SK-N-SH treated with all-trans-retinoic acid at 6 μM for 48 hours (cell line): ENCODE measurements around the gene TRABD2A.

Experiments used
- ATAC-seq: fragments of 200-7000 bp; cut with Tn5 transposase; 3 replicates; pipeline ENCODE4 v1.9.1; 2020; ENCODE audit warnings: mild to moderate bottlenecking, moderate library complexity
- ARNTL ChIP-seq: fragments of 450-650 bp; formaldehyde crosslinking; IDR thresholded peaks from 2 replicates; pipeline ENCODE4 v1.5.0; 2020; ENCODE audit warnings: low read depth, mild to moderate bottlenecking, moderate library complexity, borderline replicate concordance
- BACH2 ChIP-seq: fragments of 250-450 bp; sonication (Bioruptor Pico); IDR thresholded peaks from 2 replicates; pipeline ENCODE4 v1.9.0; 2021; ENCODE audit warnings: mild to moderate bottlenecking, borderline replicate concordance
- CSDC2 ChIP-seq: fragments of 250-450 bp; sonication (Bioruptor Pico); IDR thresholded peaks from 2 replicates; pipeline ENCODE4 v1.5.0; 2020; ENCODE audit warnings: mild to moderate bottlenecking, moderate library complexity
- ESRRG ChIP-seq: fragments of 250-450 bp; sonication (Bioruptor Pico); IDR thresholded peaks from 2 replicates; pipeline ENCODE4 v1.6.1; 2021; ENCODE audit warnings: mild to moderate bottlenecking
- GLIS3 ChIP-seq: fragments of 250-450 bp; sonication (Bioruptor Pico); IDR thresholded peaks from 2 replicates; pipeline ENCODE4 v1.5.0; 2020; ENCODE audit warnings: mild to moderate bottlenecking, moderate library complexity
- ISL1 ChIP-seq: fragments of 250-450 bp; sonication (Bioruptor Pico); IDR thresholded peaks from 2 replicates; pipeline ENCODE4 v2.1.2; 2022; ENCODE audit warnings: mild to moderate bottlenecking, moderate library complexity
- OSR1 ChIP-seq: fragments of 250-450 bp; sonication (Bioruptor Pico); IDR thresholded peaks from 2 replicates; pipeline ENCODE4 v1.8.0; 2022; ENCODE audit warnings: moderate library complexity, mild to moderate bottlenecking, inconsistent platforms
- PPARA ChIP-seq: fragments of 250-450 bp; sonication (Bioruptor Pico); IDR thresholded peaks from 2 replicates; pipeline ENCODE4 v1.5.0; 2020; ENCODE audit warnings: mild to moderate bottlenecking, borderline replicate concordance
- RARB ChIP-seq: fragments of 250-450 bp; sonication (Bioruptor Pico); IDR thresholded peaks from 2 replicates; pipeline ENCODE4 v1.8.0; 2021; ENCODE audit warnings: mild to moderate bottlenecking, moderate library complexity
- SNAI2 ChIP-seq: fragments of 250-450 bp; sonication (Bioruptor Pico); IDR thresholded peaks from 2 replicates; pipeline ENCODE4 v1.5.0; 2020; ENCODE audit warnings: mild to moderate bottlenecking, moderate library complexity
- TCF4 ChIP-seq: fragments of 250-450 bp; sonication (Bioruptor Pico); IDR thresholded peaks from 2 replicates; pipeline ENCODE4 v1.8.0; 2021; ENCODE audit warnings: mild to moderate bottlenecking, moderate library complexity, borderline replicate concordance
- TOX ChIP-seq: fragments of 250-450 bp; sonication (Bioruptor Pico); IDR thresholded peaks from 2 replicates; pipeline ENCODE4 v1.8.0; 2021; ENCODE audit warnings: mild to moderate bottlenecking, moderate library complexity, borderline replicate concordance
- ZC3H10 ChIP-seq: fragments of 250-450 bp; sonication (Bioruptor Pico); IDR thresholded peaks from 2 replicates; pipeline ENCODE4 v1.5.1; 2021; ENCODE audit warnings: mild to moderate bottlenecking, moderate library complexity
- ZFP3 ChIP-seq: fragments of 250-450 bp; sonication (Bioruptor Pico); IDR thresholded peaks from 2 replicates; pipeline ENCODE4 v1.5.0; 2020; ENCODE audit warnings: mild to moderate bottlenecking, moderate library complexity
- ZFP30 ChIP-seq: fragments of 450-650 bp; formaldehyde crosslinking; IDR thresholded peaks from 2 replicates; pipeline ENCODE4 v1.5.0; 2022; ENCODE audit warnings: mild to moderate bottlenecking, moderate library complexity
- ZNF565 ChIP-seq: fragments of 450-650 bp; formaldehyde crosslinking; conservative IDR thresholded peaks from 2 replicates; pipeline ENCODE4 v1.5.0; 2020; ENCODE audit warnings: low read depth, mild to moderate bottlenecking, moderate library complexity
- ZNF70 ChIP-seq: fragments of 450-650 bp; formaldehyde crosslinking; IDR thresholded peaks from 2 replicates; pipeline ENCODE4 v1.5.0; 2020; ENCODE audit warnings: mild to moderate bottlenecking, moderate library complexity
- ZNF8 ChIP-seq: fragments of 450-650 bp; formaldehyde crosslinking; IDR thresholded peaks from 2 replicates; pipeline ENCODE4 v1.5.0; 2020; ENCODE audit warnings: mild to moderate bottlenecking, moderate library complexity
- TF ChIP-seq, protein P1 (sequence below): fragments of 250-450 bp; sonication (Bioruptor Pico); IDR thresholded peaks from 2 replicates; pipeline ENCODE4 v1.5.1; 2021; ENCODE audit warnings: mild to moderate bottlenecking, moderate library complexity
- TF ChIP-seq, protein P2 (sequence below): fragments of 250-450 bp; sonication (Bioruptor Pico); IDR thresholded peaks from 2 replicates; pipeline ENCODE4 v1.5.1; 2020; ENCODE audit warnings: low read depth, mild to moderate bottlenecking, moderate library complexity
- TF ChIP-seq, protein P3 (sequence below): fragments of 250-450 bp; sonication (Bioruptor Pico); IDR thresholded peaks from 2 replicates; pipeline ENCODE4 v1.8.0; 2021; ENCODE audit warnings: low read depth, mild to moderate bottlenecking, moderate library complexity, borderline replicate concordance
- TF ChIP-seq, protein P4 (sequence below): fragments of 250-450 bp; sonication (Bioruptor Pico); IDR thresholded peaks from 2 replicates; pipeline ENCODE4 v1.8.0; 2020; ENCODE audit warnings: mild to moderate bottlenecking, moderate library complexity, borderline replicate concordance
- TF ChIP-seq, protein P5 (sequence below): fragments of 250-450 bp; sonication (Bioruptor Pico); IDR thresholded peaks from 2 replicates; pipeline ENCODE4 v1.5.0; 2020; ENCODE audit warnings: mild to moderate bottlenecking, moderate library complexity

TRABD2A gene

DNA sequence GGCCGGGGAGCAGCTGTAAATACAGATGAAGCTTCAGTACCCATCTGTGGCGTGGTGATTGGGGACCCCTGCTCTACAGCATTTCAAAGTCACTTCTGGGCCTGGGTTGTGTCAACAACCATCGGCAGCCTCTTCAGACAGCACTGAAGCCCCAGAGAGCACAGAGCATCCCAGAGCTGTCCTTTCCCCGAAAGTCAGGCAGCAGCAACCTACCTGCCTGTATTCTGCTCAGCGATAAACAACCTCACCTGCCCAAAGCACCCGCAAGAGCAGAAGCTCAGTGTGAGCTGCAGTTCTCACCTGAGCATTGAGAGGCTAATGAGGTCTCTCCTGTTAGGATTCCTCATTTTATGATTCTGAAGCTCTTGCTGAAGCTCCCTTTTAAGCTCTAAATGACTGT lies 19.3 kb downstream of the TRABD2A start:
- TF ChIP-seq, protein P1, sequence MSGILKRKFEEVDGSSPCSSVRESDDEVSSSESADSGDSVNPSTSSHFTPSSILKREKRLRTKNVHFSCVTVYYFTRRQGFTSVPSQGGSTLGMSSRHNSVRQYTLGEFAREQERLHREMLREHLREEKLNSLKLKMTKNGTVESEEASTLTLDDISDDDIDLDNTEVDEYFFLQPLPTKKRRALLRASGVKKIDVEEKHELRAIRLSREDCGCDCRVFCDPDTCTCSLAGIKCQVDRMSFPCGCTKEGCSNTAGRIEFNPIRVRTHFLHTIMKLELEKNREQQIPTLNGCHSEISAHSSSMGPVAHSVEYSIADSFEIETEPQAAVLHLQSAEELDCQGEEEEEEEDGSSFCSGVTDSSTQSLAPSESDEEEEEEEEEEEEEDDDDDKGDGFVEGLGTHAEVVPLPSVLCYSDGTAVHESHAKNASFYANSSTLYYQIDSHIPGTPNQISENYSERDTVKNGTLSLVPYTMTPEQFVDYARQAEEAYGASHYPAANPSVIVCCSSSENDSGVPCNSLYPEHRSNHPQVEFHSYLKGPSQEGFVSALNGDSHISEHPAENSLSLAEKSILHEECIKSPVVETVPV (CRISPR knock-in tag): no peak
- TF ChIP-seq OSR1 (CRISPR knock-in tag) (no peak), GLIS3 (CRISPR knock-in tag) (no peak), ZNF565 (CRISPR knock-in tag) (no peak), ZNF8 (CRISPR knock-in tag) (no peak), ISL1 (no peak), ARNTL (no peak), ZFP30 (CRISPR knock-in tag) (no peak), ZC3H10 (no peak), ESRRG (CRISPR knock-in tag) (no peak), SNAI2 (CRISPR knock-in tag) (no peak)
- TF ChIP-seq, protein P2, sequence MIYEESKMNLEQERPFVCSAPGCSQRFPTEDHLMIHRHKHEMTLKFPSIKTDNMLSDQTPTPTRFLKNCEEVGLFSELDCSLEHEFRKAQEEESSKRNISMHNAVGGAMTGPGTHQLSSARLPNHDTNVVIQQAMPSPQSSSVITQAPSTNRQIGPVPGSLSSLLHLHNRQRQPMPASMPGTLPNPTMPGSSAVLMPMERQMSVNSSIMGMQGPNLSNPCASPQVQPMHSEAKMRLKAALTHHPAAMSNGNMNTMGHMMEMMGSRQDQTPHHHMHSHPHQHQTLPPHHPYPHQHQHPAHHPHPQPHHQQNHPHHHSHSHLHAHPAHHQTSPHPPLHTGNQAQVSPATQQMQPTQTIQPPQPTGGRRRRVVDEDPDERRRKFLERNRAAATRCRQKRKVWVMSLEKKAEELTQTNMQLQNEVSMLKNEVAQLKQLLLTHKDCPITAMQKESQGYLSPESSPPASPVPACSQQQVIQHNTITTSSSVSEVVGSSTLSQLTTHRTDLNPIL: no peak
- TF ChIP-seq, protein P3, sequence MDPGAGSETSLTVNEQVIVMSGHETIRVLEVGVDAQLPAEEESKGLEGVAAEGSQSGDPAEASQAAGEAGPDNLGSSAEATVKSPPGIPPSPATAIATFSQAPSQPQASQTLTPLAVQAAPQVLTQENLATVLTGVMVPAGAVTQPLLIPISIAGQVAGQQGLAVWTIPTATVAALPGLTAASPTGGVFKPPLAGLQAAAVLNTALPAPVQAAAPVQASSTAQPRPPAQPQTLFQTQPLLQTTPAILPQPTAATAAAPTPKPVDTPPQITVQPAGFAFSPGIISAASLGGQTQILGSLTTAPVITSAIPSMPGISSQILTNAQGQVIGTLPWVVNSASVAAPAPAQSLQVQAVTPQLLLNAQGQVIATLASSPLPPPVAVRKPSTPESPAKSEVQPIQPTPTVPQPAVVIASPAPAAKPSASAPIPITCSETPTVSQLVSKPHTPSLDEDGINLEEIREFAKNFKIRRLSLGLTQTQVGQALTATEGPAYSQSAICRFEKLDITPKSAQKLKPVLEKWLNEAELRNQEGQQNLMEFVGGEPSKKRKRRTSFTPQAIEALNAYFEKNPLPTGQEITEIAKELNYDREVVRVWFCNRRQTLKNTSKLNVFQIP (CRISPR knock-in tag): no peak
- TF ChIP-seq, protein P4, sequence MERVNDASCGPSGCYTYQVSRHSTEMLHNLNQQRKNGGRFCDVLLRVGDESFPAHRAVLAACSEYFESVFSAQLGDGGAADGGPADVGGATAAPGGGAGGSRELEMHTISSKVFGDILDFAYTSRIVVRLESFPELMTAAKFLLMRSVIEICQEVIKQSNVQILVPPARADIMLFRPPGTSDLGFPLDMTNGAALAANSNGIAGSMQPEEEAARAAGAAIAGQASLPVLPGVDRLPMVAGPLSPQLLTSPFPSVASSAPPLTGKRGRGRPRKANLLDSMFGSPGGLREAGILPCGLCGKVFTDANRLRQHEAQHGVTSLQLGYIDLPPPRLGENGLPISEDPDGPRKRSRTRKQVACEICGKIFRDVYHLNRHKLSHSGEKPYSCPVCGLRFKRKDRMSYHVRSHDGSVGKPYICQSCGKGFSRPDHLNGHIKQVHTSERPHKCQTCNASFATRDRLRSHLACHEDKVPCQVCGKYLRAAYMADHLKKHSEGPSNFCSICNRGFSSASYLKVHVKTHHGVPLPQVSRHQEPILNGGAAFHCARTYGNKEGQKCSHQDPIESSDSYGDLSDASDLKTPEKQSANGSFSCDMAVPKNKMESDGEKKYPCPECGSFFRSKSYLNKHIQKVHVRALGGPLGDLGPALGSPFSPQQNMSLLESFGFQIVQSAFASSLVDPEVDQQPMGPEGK (CRISPR knock-in tag): no peak
- ATAC-seq: no peak

DNA sequence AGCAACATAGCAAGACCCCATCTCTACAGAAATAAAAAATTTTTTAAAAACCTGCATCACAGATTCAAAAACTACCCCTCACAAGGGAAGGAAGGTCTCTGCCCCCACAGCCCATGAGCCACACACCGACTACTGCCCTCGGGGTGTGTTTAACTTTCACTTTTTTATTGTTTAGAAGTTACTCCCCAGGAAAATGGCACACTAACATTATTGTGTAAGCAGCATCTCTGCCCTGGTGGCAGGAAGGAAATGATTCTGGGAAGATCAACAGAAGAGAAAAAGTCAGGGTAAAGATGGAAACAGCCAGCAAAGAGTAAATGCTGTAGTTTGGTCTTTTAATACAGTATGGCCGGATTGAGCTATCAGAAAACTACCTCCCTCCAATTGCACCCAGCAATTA lies 21.9 kb downstream of the TRABD2A start:
- ATAC-seq: no peak
- TF ChIP-seq BACH2 (CRISPR knock-in tag) (no peak), ESRRG (CRISPR knock-in tag) (no peak), TCF4 (CRISPR knock-in tag) (no peak), RARB (no peak), ZNF8 (CRISPR knock-in tag) (no peak), ZFP30 (CRISPR knock-in tag) (no peak), ZNF70 (CRISPR knock-in tag) (no peak), PPARA (no peak), SNAI2 (CRISPR knock-in tag) (no peak)
- TF ChIP-seq, protein P2: no peak

DNA sequence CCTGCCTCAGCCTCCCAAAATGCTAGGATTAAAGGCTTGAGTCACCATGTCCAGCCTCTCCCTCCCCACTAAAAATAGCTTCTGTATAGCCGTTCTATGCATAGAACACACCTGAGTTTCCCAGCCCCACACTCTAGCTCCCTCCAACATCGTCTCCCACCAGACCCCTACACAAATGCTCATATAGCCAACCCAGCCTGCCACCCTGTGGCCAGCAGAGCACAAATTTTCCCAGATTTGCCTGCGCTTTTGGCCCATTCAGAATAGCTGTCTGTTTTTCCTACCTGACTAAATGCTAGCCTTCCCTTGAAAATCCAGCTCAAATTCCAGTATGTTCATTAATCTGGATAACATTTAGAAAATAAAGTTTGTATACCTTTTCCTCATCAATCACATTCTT lies 22.8 kb downstream of the TRABD2A start:
- ATAC-seq: peak; percentile 40; the same call in 2 of the 3 replicates
- no peak for TF ChIP-seq CSDC2 (CRISPR knock-in tag)
- TF ChIP-seq, protein P4 (CRISPR knock-in tag): no peak
- TF ChIP-seq, protein P2: no peak
- no peak for TF ChIP-seq PPARA
- TF ChIP-seq ZC3H10: no peak
- no peak for TF ChIP-seq SNAI2 (CRISPR knock-in tag)
- TF ChIP-seq TCF4 (CRISPR knock-in tag): no peak
- no peak for TF ChIP-seq TOX (CRISPR knock-in tag)
- TF ChIP-seq GLIS3 (CRISPR knock-in tag): no peak
- TF ChIP-seq BACH2 (CRISPR knock-in tag): no peak
- no peak for TF ChIP-seq OSR1 (CRISPR knock-in tag)
- no peak for TF ChIP-seq ZNF565 (CRISPR knock-in tag)
- no peak for TF ChIP-seq ZFP30 (CRISPR knock-in tag)
- TF ChIP-seq ZFP3: no peak
- TF ChIP-seq ARNTL: no peak
- TF ChIP-seq, protein P5, sequence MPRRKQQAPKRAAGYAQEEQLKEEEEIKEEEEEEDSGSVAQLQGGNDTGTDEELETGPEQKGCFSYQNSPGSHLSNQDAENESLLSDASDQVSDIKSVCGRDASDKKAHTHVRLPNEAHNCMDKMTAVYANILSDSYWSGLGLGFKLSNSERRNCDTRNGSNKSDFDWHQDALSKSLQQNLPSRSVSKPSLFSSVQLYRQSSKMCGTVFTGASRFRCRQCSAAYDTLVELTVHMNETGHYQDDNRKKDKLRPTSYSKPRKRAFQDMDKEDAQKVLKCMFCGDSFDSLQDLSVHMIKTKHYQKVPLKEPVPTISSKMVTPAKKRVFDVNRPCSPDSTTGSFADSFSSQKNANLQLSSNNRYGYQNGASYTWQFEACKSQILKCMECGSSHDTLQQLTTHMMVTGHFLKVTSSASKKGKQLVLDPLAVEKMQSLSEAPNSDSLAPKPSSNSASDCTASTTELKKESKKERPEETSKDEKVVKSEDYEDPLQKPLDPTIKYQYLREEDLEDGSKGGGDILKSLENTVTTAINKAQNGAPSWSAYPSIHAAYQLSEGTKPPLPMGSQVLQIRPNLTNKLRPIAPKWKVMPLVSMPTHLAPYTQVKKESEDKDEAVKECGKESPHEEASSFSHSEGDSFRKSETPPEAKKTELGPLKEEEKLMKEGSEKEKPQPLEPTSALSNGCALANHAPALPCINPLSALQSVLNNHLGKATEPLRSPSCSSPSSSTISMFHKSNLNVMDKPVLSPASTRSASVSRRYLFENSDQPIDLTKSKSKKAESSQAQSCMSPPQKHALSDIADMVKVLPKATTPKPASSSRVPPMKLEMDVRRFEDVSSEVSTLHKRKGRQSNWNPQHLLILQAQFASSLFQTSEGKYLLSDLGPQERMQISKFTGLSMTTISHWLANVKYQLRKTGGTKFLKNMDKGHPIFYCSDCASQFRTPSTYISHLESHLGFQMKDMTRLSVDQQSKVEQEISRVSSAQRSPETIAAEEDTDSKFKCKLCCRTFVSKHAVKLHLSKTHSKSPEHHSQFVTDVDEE (CRISPR knock-in tag): no peak
